ENCODE measurements around the gene EPS15. TPM values are rescaled to one million over a fixed set of nuclear protein-coding genes. Genes with fewer than 3 reads are reported as not detected.

The EPS15 gene
- total and polyA plus RNA-seq, 9 of the 15 experiments (the other 6 are each of a cell fraction or from before 2014, with no cell fraction given), result 23.1 to 69.0 (median 41.7) TPM

GRCh38 chr1:51520700-51521248 is 1.7 kb upstream of the EPS15 start (continued):
- TF ChIP-seq HES1 (IDR thresholded peaks at IDR 0.05; ENCODE audit: low read depth), result 0 out of 2 replicates have a peak, but pooled peaks have one; percentile 5
- TF ChIP-seq BMI1 (IDR thresholded peaks at IDR 0.05; ENCODE audit: low read length), result no peak
- TF ChIP-seq ZNF699 (CRISPR knock-in tag; IDR thresholded peaks at IDR 0.05; ENCODE audit: insufficient replicate concordance), result no peak
- no peak for TF ChIP-seq FOXP1 (CRISPR knock-in tag; IDR thresholded peaks at IDR 0.05)
- TF ChIP-seq RNF219 (CRISPR knock-in tag; IDR thresholded peaks at IDR 0.05), result 0 out of 2 replicates have a peak, but pooled peaks have one; percentile 58
- no peak for TF ChIP-seq TGIF2 (CRISPR knock-in tag; IDR thresholded peaks at IDR 0.05)
- no peak for TF ChIP-seq ADNP (tag; IDR thresholded peaks at IDR 0.05)
- no peak for TF ChIP-seq MTA1 (IDR thresholded peaks at IDR 0.05; ENCODE audit: borderline replicate concordance)
- peak; percentile 60 for TF ChIP-seq ARID1B (IDR thresholded peaks at IDR 0.05)
- TF ChIP-seq SMAD1 (IDR thresholded peaks at IDR 0.05; ENCODE audit: low read depth, low read length, partially characterized antibody), result peak; percentile 2
- no peak for TF ChIP-seq ATF2 (CRISPR knock-in tag; IDR thresholded peaks at IDR 0.05)
- no peak for TF ChIP-seq SMAD4 (CRISPR knock-in tag; conservative IDR thresholded peaks at IDR 0.05)
- TF ChIP-seq MYC (IDR thresholded peaks at IDR 0.05; ENCODE audit: low read depth, low read length), result no peak; the same call in 1 of the 2 replicates
- no peak for TF ChIP-seq MYC (CRISPR knock-in tag; IDR thresholded peaks at IDR 0.05; ENCODE audit: borderline replicate concordance, low read depth)
- no peak for TF ChIP-seq MYNN (IDR thresholded peaks at IDR 0.05)
- no peak for TF ChIP-seq MYNN (CRISPR knock-in tag; IDR thresholded peaks at IDR 0.05)
- peak; percentile 75 for TF ChIP-seq ETV1 (tag; conservative IDR thresholded peaks at IDR 0.05; ENCODE audit: low read depth)
- 0 out of 2 replicates have a peak, but pooled peaks have one; percentile 49 for TF ChIP-seq MEF2A (IDR thresholded peaks at IDR 0.05; ENCODE audit: control insufficient read depth, low read depth, low read length)
- TF ChIP-seq RBM34 (IDR thresholded peaks at IDR 0.05; ENCODE audit: borderline replicate concordance, insufficient read depth, low read length), result no peak
- TF ChIP-seq HNRNPLL (IDR thresholded peaks at IDR 0.05; ENCODE audit: low read depth, low read length, poor library complexity, severe bottlenecking), result peak; percentile 46
- no peak for TF ChIP-seq ZNF3 (CRISPR knock-in tag; IDR thresholded peaks at IDR 0.05)
- no peak for TF ChIP-seq FIP1L1 (IDR thresholded peaks at IDR 0.05; ENCODE audit: low read depth, low read length, poor library complexity, severe bottlenecking)
- no peak for TF ChIP-seq ETV5 (CRISPR knock-in tag; IDR thresholded peaks at IDR 0.05; ENCODE audit: low read depth)
- TF ChIP-seq RBBP5 (IDR thresholded peaks at IDR 0.05; ENCODE audit: borderline replicate concordance, insufficient read depth, low read length, poor library complexity, severe bottlenecking), result peak; percentile 38
- TF ChIP-seq CEBPB (tag; IDR thresholded peaks at IDR 0.05), result peak; percentile 78

Measured in K562 (cell line).